ENCODE results near the gene LRRC46.

DNA sequence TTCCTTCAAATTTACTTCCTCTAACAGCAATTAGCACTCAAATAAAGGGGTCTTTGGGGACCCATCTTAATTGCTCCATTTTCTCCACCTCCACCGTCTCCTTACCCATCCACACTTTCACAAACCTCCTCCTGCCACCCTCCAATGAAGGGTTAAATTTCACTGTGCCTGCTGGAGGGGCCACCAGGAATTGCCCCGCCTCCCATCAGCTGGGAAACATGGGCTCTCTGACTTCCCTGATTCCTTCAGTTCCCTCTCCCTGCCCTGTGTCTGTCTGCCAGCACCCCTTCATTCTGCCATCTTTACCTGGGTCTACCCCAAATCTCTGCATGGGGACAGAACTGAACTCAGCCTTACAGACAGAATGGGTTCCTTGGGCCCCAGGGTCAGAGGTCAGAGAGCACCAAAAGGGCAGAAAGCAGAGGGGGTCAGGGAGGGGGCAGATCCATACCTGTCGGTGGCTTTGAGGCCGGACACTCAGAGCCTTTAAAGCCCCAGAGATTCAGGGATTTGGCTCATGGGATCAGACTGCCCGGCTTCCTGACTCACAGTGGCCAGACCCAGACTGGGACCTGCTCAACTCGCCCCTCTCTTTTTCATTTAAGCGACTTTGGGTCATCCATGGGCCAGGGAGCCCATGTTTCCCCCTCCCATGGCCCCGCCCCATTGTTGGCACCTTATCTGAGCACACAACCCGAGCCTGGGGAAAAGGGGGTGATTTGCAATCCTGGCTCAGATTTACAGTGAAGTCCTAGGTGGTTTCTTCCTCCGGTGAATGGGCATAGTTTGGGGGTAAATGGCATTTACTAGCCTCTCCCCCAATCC lies 46.9 kb downstream of the LRRC46 start:
- TF ChIP-seq, protein P1, sequence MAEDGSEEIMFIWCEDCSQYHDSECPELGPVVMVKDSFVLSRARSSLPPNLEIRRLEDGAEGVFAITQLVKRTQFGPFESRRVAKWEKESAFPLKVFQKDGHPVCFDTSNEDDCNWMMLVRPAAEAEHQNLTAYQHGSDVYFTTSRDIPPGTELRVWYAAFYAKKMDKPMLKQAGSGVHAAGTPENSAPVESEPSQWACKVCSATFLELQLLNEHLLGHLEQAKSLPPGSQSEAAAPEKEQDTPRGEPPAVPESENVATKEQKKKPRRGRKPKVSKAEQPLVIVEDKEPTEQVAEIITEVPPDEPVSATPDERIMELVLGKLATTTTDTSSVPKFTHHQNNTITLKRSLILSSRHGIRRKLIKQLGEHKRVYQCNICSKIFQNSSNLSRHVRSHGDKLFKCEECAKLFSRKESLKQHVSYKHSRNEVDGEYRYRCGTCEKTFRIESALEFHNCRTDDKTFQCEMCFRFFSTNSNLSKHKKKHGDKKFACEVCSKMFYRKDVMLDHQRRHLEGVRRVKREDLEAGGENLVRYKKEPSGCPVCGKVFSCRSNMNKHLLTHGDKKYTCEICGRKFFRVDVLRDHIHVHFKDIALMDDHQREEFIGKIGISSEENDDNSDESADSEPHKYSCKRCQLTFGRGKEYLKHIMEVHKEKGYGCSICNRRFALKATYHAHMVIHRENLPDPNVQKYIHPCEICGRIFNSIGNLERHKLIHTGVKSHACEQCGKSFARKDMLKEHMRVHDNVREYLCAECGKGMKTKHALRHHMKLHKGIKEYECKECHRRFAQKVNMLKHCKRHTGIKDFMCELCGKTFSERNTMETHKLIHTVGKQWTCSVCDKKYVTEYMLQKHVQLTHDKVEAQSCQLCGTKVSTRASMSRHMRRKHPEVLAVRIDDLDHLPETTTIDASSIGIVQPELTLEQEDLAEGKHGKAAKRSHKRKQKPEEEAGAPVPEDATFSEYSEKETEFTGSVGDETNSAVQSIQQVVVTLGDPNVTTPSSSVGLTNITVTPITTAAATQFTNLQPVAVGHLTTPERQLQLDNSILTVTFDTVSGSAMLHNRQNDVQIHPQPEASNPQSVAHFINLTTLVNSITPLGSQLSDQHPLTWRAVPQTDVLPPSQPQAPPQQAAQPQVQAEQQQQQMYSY (CRISPR knock-in tag; IDR thresholded peaks at IDR 0.05), result no peak
- TF ChIP-seq, protein P2, sequence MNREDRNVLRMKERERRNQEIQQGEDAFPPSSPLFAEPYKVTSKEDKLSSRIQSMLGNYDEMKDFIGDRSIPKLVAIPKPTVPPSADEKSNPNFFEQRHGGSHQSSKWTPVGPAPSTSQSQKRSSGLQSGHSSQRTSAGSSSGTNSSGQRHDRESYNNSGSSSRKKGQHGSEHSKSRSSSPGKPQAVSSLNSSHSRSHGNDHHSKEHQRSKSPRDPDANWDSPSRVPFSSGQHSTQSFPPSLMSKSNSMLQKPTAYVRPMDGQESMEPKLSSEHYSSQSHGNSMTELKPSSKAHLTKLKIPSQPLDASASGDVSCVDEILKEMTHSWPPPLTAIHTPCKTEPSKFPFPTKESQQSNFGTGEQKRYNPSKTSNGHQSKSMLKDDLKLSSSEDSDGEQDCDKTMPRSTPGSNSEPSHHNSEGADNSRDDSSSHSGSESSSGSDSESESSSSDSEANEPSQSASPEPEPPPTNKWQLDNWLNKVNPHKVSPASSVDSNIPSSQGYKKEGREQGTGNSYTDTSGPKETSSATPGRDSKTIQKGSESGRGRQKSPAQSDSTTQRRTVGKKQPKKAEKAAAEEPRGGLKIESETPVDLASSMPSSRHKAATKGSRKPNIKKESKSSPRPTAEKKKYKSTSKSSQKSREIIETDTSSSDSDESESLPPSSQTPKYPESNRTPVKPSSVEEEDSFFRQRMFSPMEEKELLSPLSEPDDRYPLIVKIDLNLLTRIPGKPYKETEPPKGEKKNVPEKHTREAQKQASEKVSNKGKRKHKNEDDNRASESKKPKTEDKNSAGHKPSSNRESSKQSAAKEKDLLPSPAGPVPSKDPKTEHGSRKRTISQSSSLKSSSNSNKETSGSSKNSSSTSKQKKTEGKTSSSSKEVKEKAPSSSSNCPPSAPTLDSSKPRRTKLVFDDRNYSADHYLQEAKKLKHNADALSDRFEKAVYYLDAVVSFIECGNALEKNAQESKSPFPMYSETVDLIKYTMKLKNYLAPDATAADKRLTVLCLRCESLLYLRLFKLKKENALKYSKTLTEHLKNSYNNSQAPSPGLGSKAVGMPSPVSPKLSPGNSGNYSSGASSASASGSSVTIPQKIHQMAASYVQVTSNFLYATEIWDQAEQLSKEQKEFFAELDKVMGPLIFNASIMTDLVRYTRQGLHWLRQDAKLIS (CRISPR knock-in tag; IDR thresholded peaks at IDR 0.05; ENCODE audit: borderline replicate concordance), result no peak
- no peak for TF ChIP-seq ZNF263 (CRISPR knock-in tag; IDR thresholded peaks at IDR 0.05; ENCODE audit: low read depth)
- TF ChIP-seq, protein P3, sequence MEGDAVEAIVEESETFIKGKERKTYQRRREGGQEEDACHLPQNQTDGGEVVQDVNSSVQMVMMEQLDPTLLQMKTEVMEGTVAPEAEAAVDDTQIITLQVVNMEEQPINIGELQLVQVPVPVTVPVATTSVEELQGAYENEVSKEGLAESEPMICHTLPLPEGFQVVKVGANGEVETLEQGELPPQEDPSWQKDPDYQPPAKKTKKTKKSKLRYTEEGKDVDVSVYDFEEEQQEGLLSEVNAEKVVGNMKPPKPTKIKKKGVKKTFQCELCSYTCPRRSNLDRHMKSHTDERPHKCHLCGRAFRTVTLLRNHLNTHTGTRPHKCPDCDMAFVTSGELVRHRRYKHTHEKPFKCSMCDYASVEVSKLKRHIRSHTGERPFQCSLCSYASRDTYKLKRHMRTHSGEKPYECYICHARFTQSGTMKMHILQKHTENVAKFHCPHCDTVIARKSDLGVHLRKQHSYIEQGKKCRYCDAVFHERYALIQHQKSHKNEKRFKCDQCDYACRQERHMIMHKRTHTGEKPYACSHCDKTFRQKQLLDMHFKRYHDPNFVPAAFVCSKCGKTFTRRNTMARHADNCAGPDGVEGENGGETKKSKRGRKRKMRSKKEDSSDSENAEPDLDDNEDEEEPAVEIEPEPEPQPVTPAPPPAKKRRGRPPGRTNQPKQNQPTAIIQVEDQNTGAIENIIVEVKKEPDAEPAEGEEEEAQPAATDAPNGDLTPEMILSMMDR (IDR thresholded peaks at IDR 0.05), result no peak
- TF ChIP-seq, protein P4, sequence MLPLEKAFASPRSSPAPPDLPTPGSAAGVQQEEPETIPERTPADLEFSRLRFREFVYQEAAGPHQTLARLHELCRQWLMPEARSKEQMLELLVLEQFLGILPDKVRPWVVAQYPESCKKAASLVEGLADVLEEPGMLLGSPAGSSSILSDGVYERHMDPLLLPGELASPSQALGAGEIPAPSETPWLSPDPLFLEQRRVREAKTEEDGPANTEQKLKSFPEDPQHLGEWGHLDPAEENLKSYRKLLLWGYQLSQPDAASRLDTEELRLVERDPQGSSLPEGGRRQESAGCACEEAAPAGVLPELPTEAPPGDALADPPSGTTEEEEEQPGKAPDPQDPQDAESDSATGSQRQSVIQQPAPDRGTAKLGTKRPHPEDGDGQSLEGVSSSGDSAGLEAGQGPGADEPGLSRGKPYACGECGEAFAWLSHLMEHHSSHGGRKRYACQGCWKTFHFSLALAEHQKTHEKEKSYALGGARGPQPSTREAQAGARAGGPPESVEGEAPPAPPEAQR (CRISPR knock-in tag; IDR thresholded peaks at IDR 0.05), result no peak
- no peak for TF ChIP-seq ZNF232 (CRISPR knock-in tag; IDR thresholded peaks at IDR 0.05)
- TF ChIP-seq ETV6 (CRISPR knock-in tag; IDR thresholded peaks at IDR 0.05), result no peak
- TF ChIP-seq, protein P5, sequence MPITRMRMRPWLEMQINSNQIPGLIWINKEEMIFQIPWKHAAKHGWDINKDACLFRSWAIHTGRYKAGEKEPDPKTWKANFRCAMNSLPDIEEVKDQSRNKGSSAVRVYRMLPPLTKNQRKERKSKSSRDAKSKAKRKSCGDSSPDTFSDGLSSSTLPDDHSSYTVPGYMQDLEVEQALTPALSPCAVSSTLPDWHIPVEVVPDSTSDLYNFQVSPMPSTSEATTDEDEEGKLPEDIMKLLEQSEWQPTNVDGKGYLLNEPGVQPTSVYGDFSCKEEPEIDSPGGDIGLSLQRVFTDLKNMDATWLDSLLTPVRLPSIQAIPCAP (CRISPR knock-in tag; IDR thresholded peaks at IDR 0.05), result no peak
- TF ChIP-seq, protein P6, sequence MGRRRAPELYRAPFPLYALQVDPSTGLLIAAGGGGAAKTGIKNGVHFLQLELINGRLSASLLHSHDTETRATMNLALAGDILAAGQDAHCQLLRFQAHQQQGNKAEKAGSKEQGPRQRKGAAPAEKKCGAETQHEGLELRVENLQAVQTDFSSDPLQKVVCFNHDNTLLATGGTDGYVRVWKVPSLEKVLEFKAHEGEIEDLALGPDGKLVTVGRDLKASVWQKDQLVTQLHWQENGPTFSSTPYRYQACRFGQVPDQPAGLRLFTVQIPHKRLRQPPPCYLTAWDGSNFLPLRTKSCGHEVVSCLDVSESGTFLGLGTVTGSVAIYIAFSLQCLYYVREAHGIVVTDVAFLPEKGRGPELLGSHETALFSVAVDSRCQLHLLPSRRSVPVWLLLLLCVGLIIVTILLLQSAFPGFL (CRISPR knock-in tag; IDR thresholded peaks at IDR 0.05; ENCODE audit: borderline replicate concordance), result no peak
- TF ChIP-seq ESRRA (CRISPR knock-in tag; IDR thresholded peaks at IDR 0.05; ENCODE audit: borderline replicate concordance), result no peak
